RWPE1 (cell line): Measurements from ENCODE around the gene UGT1A5.

Source experiments
- CTCF ChIA-PET: fragments of 350-600 bp; sonication (Branson Sonifier 250); formaldehyde crosslinking; extraction: SDS; loops from one replicate; lab custom pipeline; 2021; lab: Yijun Ruan, JAX
- POLR2A ChIA-PET: fragments of 400-600 bp; formaldehyde crosslinking; extraction: SDS; loops from one replicate; lab custom pipeline; 2020; ENCODE audit warnings: antibody characterized with exemption; ENCODE audit not compliant: low non-redundant PET; lab: Yijun Ruan, JAX
- DNase-seq: peaks from one replicate; pipeline ENCODE4 v3.0.0; 2012; ENCODE audit warnings: low spot score
- H3K27ac ChIP-seq: fragments of 450-650 bp; 2 replicates; pipeline ENCODE4 v1.5.1; 2017
- CTCF ChIP-seq: fragments of 450-650 bp; conservative IDR thresholded peaks from 2 replicates; pipeline ENCODE4 v1.5.1; 2017; ENCODE audit warnings: low read depth, mild to moderate bottlenecking

The UGT1A5 gene

GRCh38 chr2:233674314-233674713, 38.4 kb upstream of the UGT1A5 start:
- DNase-seq = no peak
- TF ChIP-seq CTCF = no peak
- POLR2A ChIA-PET = no interaction called here
- CTCF ChIA-PET = no interaction called here
- no peak overlapping the region for H3K27ac ChIP-seq

GRCh38 chr2:233674995-233675394, 37.7 kb upstream of the UGT1A5 start:
- POLR2A ChIA-PET = no interaction called here
- H3K27ac ChIP-seq = no peak overlapping the region

GRCh38 chr2:233676046-233676445, 36.7 kb upstream of the UGT1A5 start:
- no peak overlapping the region for H3K27ac ChIP-seq
- DNase-seq = no peak
- POLR2A ChIA-PET = no interaction called here
- TF ChIP-seq CTCF = no peak
- CTCF ChIA-PET = no interaction called here

More at GRCh38 chr2:233674995-233675394, 37.7 kb upstream of the UGT1A5 start:
- CTCF ChIA-PET = no interaction called here
- DNase-seq = no peak
- no peak for TF ChIP-seq CTCF

GRCh38 chr2:233679196-233679595, 33.5 kb upstream of the UGT1A5 start:
- ChIA-PET POLR2A (no interaction called here), CTCF (no interaction called here)
- no peak for TF ChIP-seq CTCF
- DNase-seq = no peak
- no peak overlapping the region for H3K27ac ChIP-seq

GRCh38 chr2:233680361-233681045, 32.2 kb upstream of the UGT1A5 start:
- DNase-seq = no peak
- ChIA-PET CTCF (no interaction called here), POLR2A (no interaction called here)
- H3K27ac ChIP-seq = no peak overlapping the region
- no peak for TF ChIP-seq CTCF

GRCh38 chr2:233681521-233682099, 31.1 kb upstream of the UGT1A5 start, which contains the start of gene UGT1A7:
UGT1A7 (plus strand) TSS chr2:233681901; CDS start chr2:233681938, 37 bp downstream.
- ChIA-PET POLR2A (no interaction called here), CTCF (interaction anchor here (0.7 kb wide), 1 partner anchor 136 kb away, joined by 3 read pairs; no protein-coding TSS in a partner anchor)
- H3K27ac ChIP-seq = no peak within 1 kb of the TSS
- TF ChIP-seq CTCF = no peak
- DNase-seq = no peak
